Measurements from ENCODE around the gene RAB43. TPM values are rescaled to one million over a fixed set of nuclear protein-coding genes. Genes with fewer than 3 reads are reported as not detected.
"Not testable (repeated sequence)": the region's sequence is repeated elsewhere in the genome, so short reads cannot be mapped to it uniquely, and the experiment has no call there.

The RAB43 gene
- total RNA-seq, result 10 to 100 TPM; 56.0 to 58.7 TPM

DNA sequence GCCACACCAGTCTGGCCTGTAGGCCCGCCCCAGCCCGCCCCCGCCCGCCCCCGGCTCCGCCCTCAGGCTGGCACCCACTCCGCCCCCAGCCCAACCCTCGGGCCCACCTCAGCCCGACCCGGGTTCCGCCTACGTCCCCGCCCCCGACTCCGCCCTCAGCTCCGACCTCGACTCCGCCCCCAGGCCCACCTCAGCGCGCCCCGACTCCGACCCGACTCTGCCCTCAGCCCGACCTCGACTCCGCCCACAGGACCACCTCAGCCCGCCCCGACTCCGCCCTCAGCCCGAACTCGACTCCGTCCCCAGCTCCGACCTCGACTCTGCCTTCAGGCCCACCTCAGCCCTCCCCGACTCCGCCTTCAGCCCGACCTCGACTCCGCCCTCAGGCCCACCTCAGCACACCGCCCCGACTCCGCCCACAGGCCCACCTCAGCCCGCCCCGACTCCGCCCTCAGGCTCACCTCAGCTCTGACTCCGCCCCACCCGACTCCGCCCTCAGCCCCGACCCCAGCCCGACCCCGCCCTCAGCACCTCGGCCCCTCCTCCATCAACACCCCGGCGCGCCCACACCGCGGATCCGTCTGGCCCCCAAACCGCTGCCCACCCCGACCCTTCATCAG lies at the start of gene RAB43:
RAB43 (minus strand) TSS at position 13 of the 620 bp plus-strand sequence. CDS start 315 bp downstream, outside the sequence.
- DNase-seq (peak; percentile 93), ATAC-seq (peak; percentile 56)
- ChIA-PET POLR2A (interaction anchor here (0.6 to 7.2 kb wide), 26 partner anchors 11 to 449 kb away, joined by 3 to 103 read pairs (median 6); partner anchors contain the start of genes CNBP, COPG1, HMCES and IFT122), CTCF (interaction anchor here (0.6 to 8.9 kb wide), 12 partner anchors 9 to 243 kb away, joined by 3 to 102 read pairs (median 4); no protein-coding TSS in a partner anchor)
- H3K4me3 Mint-ChIP-seq, result peak within 1 kb of the TSS; percentile 84
- H3K4me1 Mint-ChIP-seq (ENCODE audit: low read depth), result peaks cover 42% of the 10 kb centered on the region
- peak within 1 kb of the TSS; percentile 96 for H3K27ac Mint-ChIP-seq
- peaks cover 46% of the 10 kb centered on the region for H3K36me3 Mint-ChIP-seq (ENCODE audit: low read depth)
- no peaks in the 10 kb centered on the region for H3K9me3 Mint-ChIP-seq (ENCODE audit: insufficient read depth)
- no peaks in the 10 kb centered on the region for H3K27me3 Mint-ChIP-seq (ENCODE audit: low read depth)

DNA sequence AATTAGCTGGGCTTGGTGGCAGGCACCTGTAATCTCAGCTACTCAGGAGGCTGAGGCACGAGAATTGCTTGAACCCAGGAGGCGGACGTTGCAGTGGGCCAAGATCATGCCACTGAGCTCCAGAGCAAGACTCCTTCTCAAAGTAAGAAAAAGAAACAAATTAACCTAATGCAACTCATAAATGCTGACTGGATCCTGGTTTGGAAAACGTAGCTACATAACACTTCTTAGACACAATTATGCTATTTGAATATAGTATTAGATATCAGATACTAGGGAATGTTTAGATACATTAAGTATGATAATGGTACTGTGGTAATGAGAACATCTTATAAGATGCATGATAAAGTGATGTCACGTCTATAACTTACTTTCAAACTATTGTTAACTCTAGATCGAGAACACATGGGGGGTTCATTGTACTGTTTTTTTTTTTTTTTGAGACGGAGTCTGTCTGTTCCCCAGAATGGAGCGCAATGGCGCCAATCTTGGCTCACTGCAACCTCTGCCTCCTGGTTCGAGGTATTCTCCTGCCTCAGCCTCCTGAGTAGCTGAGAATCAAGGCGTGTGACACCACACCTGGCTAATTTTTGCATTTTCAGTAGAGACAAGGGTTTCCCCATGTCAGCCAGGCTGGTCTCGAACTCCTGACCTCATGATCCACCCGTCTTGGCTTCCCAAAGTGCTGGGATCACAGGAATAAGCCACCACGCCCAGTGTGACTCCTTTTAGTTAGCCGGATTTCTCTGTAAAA lies 45.2 kb upstream of the RAB43 start:
- Mint-ChIP-seq H3K27ac (no peak overlapping the region), H3K4me3 (no peak overlapping the region), H3K4me1 (ENCODE audit: low read depth) (peaks cover 19% of the 10 kb centered on the region), H3K36me3 (ENCODE audit: low read depth) (peaks cover 57% of the 10 kb centered on the region), H3K27me3 (ENCODE audit: low read depth) (no peaks in the 10 kb centered on the region), H3K9me3 (ENCODE audit: insufficient read depth) (no peaks in the 10 kb centered on the region)
- ChIA-PET POLR2A (interaction anchor here (0.6 kb wide), 1 partner anchor 196 kb away, joined by 4 read pairs; no protein-coding TSS in a partner anchor), CTCF (interaction anchor here (0.7 to 1.9 kb wide), 4 partner anchors 74 to 197 kb away, joined by 3 to 8 read pairs (median 4); no protein-coding TSS in a partner anchor)
- DNase-seq (no peak), ATAC-seq (no peak)

DNA sequence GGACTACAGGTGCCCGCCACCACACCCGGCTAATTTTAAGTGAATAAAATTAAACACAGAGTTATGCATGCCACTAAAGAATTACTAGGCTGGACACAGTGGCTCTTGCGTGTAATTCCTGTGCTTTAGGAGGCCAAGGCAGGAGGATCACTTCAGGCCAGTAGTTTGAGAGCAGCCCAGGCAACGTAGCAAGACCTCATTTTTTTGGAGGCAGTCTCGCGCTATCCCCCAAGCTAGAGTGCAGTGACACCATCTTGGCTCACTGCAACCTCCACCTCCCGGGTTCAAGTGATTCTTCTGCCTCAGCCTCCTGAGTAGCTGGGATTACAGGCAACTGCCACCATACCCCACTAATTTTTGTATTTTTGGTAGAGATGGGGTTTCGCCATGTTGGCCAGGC lies 44.0 kb upstream of the RAB43 start:
- peaks cover 15% of the 10 kb centered on the region for H3K4me1 Mint-ChIP-seq (ENCODE audit: low read depth)
- DNase-seq; H3K27me3 Mint-ChIP-seq (ENCODE audit: low read depth); H3K27ac Mint-ChIP-seq; POLR2A ChIA-PET; H3K4me3 Mint-ChIP-seq; ATAC-seq; H3K9me3 Mint-ChIP-seq (ENCODE audit: insufficient read depth): not testable (repeated sequence)
- CTCF ChIA-PET, result interaction anchor here (1.9 kb wide), 1 partner anchor 196 kb away, joined by 5 read pairs; no protein-coding TSS in a partner anchor
- H3K36me3 Mint-ChIP-seq (ENCODE audit: low read depth), result peaks cover 48% of the 10 kb centered on the region

DNA sequence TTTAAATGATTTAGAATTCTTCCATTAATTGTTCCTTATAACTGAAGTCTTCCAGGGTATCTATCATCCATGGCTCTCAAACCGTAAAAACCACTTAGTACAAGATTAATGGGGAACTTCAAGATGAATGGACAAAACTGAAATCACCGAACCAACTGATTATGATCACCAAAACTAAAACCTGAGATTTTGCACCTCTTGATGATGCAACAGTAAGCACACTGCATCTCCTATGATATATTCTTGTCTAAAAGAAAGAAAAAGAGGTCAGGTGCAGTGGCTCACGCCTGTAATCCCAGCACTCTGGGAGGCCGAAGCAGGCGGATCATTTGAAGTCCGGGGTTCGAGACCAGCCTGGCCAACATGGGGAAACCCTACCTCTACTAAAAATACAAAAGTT lies 42.9 kb upstream of the RAB43 start:
- ATAC-seq (no peak), DNase-seq (no peak)
- Mint-ChIP-seq H3K4me1 (ENCODE audit: low read depth) (peaks cover 24% of the 10 kb centered on the region), H3K27me3 (ENCODE audit: low read depth) (no peaks in the 10 kb centered on the region), H3K4me3 (no peak overlapping the region), H3K27ac (peak overlapping the region; percentile 63), H3K36me3 (ENCODE audit: low read depth) (peaks cover 43% of the 10 kb centered on the region), H3K9me3 (ENCODE audit: insufficient read depth) (no peaks in the 10 kb centered on the region)
- POLR2A ChIA-PET, result no interaction called here
- CTCF ChIA-PET, result interaction anchor here (3.3 kb wide), 1 partner anchor 82 kb away, joined by 71 read pairs; no protein-coding TSS in a partner anchor

DNA sequence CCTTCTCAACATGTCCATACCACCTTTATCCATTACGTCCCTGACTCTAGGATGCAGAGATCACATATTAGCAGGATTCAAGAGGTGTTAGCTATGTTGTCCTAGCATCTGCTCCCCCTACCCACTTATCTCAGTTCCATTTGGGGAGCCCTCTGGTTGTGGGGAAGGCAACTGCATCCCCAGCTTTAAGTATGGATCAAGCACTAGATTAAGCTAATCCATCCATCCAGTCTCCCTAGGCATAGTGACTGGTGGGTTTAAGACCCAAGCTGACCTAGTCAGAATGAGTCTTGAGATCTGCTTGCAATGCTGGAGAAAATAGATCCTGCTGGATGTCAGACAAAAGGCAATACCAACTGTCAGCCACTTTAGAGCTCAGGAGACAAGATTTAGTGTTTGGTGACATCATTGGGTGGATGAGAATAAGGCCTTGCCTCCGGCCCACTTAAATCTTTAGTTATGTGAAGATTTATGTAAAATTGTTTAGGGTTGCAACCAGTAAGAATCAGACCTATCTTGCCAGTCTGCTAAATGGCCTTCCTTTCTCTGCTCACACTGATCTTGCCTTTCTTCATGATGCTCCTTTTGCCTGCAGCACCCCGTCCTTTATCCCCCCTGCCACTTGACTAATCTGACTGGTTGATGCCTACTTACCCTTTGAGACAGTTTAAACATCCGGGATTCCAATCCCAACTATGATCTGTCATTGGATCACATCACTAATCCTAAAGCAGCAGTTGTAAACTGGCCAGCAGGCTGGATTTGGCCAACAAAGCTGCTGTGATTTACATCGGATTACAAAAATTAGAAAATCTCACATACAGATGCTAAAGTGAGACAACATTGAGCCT lies 41.4 kb upstream of the RAB43 start:
- POLR2A ChIA-PET, result interaction anchor here (0.6 to 2.3 kb wide), 7 partner anchors 20 to 429 kb away, joined by 3 to 18 read pairs (median 13); partner anchors contain the start of genes CNBP and RAB43
- H3K36me3 Mint-ChIP-seq (ENCODE audit: low read depth), result peaks cover 46% of the 10 kb centered on the region
- no peak for DNase-seq

DNA sequence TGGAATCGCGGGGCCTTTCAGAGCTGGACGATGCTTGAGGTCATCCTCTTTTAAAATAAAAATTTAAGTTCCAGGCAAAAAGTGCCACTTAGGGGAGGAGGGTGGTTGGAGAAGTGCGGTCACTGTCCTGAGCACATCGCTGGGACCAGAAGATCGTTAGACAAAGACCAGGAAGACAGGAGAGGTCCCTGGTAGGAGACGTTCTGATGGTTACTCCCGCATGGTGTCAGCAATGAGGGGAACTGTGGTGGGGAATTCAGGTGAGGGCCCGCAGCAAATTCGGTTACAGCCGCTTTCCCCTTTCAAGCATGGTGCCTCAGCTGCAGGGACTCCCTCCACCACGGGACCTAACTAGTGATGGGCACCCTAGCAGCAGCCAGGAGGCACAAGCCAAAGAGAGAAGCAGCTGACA lies 40.3 kb upstream of the RAB43 start:
- H3K27me3 Mint-ChIP-seq (ENCODE audit: low read depth), result no peaks in the 10 kb centered on the region
- H3K9me3 Mint-ChIP-seq (ENCODE audit: insufficient read depth), result no peaks in the 10 kb centered on the region
- peak overlapping the region; percentile 91 for H3K4me3 Mint-ChIP-seq
- POLR2A ChIA-PET, result interaction anchor here (0.6 to 2.3 kb wide), 12 partner anchors 11 to 154 kb away, joined by 3 to 18 read pairs (median 4); partner anchors contain the start of genes CNBP, COPG1 and RAB43
- ATAC-seq (peak; percentile 4), DNase-seq (peak; percentile 56)
- H3K36me3 Mint-ChIP-seq (ENCODE audit: low read depth), result peaks cover 38% of the 10 kb centered on the region
- peaks cover 36% of the 10 kb centered on the region for H3K4me1 Mint-ChIP-seq (ENCODE audit: low read depth)
- peak overlapping the region; percentile 99 for H3K27ac Mint-ChIP-seq
- CTCF ChIA-PET, result interaction anchor here (0.8 to 3.3 kb wide), 27 partner anchors 10 to 238 kb away, joined by 3 to 71 read pairs (median 8); partner anchors contain the start of genes CNBP, COPG1 and RAB43

More for the DNA sequence above, 41.4 kb upstream of the RAB43 start:
- ATAC-seq, result no peak
- Mint-ChIP-seq H3K27ac (peak overlapping the region; percentile 99), H3K27me3 (ENCODE audit: low read depth) (no peaks in the 10 kb centered on the region), H3K4me1 (ENCODE audit: low read depth) (peaks cover 36% of the 10 kb centered on the region), H3K9me3 (ENCODE audit: insufficient read depth) (no peaks in the 10 kb centered on the region), H3K4me3 (peak overlapping the region; percentile 91)
- CTCF ChIA-PET, result interaction anchor here (1.0 to 3.3 kb wide), 25 partner anchors 9 to 285 kb away, joined by 3 to 71 read pairs (median 8); partner anchors contain the start of genes CNBP, COPG1 and RAB43

DNA sequence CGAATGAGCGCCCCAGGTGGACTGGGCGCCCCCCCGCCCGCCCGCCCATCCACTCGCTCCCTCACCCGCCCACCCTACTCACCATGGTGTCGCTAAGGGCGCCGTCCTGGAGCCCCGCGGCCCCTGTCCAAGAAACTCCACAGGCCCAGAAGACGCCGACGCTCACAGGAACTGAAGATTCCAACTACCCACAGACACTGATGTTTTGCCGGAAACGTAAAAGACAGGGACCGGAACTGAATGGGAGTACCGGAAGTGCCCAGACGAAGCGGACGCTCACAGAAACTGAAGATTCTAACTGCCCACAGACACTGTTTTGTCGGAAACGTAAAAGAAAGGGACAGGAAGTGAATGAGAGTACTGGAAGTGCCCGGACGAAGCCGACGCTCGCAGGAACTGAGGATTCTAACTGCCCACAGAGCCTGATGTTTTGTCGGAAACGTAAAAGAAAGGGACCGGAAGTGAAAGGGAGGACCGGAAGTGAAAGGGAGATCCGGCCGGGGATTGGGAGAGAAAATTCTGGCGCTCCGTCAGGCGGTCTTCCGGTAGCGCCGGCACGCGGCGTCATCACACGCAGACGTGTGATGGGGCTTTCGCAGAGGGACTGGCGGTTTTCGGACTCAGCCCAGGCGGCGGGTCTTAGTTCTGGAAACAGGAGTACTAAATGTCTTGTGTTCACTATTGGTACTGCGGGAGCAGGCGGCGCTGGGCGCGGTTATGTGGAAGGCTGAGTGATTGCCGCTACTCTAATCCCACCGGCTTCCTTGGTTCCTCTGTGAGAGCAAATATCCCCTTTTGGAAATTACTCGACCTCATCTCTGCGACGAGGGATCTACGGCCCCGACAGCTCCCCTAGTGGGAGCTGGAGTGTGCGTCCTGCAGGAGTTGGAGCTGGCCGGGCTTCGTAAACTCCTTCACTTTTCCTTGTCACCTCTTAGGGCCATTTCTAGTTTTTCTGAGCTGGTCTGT lies 39.6 kb upstream of the RAB43 start, which contains the start of gene ISY1:
ISY1 (minus strand) TSS at position 173 of the 969 bp plus-strand sequence; CDS start at position 85, 88 bp downstream.
- POLR2A ChIA-PET, result interaction anchor here (0.6 to 2.3 kb wide), 15 partner anchors 11 to 154 kb away, joined by 3 to 18 read pairs (median 4); partner anchors contain the start of genes CNBP, COPG1 and RAB43
- peaks cover 36% of the 10 kb centered on the region for H3K4me1 Mint-ChIP-seq (ENCODE audit: low read depth)
- H3K27me3 Mint-ChIP-seq (ENCODE audit: low read depth), result no peaks in the 10 kb centered on the region
- peak within 1 kb of the TSS; percentile 99 for H3K27ac Mint-ChIP-seq
- no peaks in the 10 kb centered on the region for H3K9me3 Mint-ChIP-seq (ENCODE audit: insufficient read depth)
- DNase-seq (peak; percentile 93), ATAC-seq (peak; percentile 84)
- peaks cover 35% of the 10 kb centered on the region for H3K36me3 Mint-ChIP-seq (ENCODE audit: low read depth)
- peak within 1 kb of the TSS; percentile 91 for H3K4me3 Mint-ChIP-seq
- CTCF ChIA-PET, result interaction anchor here (0.8 to 3.3 kb wide), 27 partner anchors 10 to 239 kb away, joined by 3 to 71 read pairs (median 8); partner anchors contain the start of genes CNBP, COPG1 and RAB43

DNA sequence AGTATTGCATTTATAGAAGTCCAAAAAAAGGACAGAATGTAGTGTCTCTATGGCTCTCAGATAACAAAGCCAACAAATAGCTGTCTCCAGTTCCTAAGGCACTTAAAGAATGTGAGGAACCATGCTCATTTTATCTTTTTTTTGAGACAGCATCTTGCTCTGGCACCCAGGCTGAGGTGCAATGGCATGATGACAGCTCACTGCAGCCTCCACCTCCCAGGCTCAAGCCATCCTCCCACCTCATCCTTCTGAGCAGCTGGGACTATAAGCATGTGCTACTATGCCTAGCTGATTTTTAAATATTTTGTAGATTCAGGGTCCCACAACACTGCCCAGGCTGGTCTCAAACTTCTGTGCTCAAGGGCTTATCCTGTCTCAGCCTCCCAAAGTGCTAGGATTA lies 23.2 kb upstream of the RAB43 start:
- POLR2A ChIA-PET, result no interaction called here
- Mint-ChIP-seq H3K4me3 (no peak overlapping the region), H3K36me3 (ENCODE audit: low read depth) (peaks cover 29% of the 10 kb centered on the region), H3K27me3 (ENCODE audit: low read depth) (no peaks in the 10 kb centered on the region), H3K9me3 (ENCODE audit: insufficient read depth) (no peaks in the 10 kb centered on the region), H3K27ac (no peak overlapping the region), H3K4me1 (ENCODE audit: low read depth) (no peaks in the 10 kb centered on the region)
- no peak for ATAC-seq
- DNase-seq, result no peak
- CTCF ChIA-PET, result interaction anchor here (1.2 to 2.1 kb wide), 5 partner anchors 11 to 175 kb away, joined by 4 to 6 read pairs (median 4); no protein-coding TSS in a partner anchor

DNA sequence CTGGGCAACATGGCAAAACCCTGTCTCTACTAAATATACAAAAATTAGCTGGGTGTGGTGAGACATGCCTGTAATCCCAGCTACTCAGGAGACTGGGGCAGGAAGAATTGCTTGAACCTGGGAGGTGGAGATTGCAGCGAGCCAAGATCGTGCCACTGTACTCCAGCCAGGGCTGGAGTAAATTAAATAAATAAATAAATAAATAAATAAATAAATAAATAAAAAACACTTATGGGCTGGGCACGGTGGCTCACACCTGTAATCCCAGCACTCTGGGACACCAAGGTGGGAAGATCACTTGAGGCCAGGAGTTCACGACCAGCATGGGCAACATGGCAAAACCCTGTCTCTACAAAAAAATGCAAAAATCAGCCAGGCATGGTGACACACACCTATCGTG lies 19.4 kb upstream of the RAB43 start:
- DNase-seq; H3K9me3 Mint-ChIP-seq (ENCODE audit: insufficient read depth); H3K4me1 Mint-ChIP-seq (ENCODE audit: low read depth); ATAC-seq; H3K27me3 Mint-ChIP-seq (ENCODE audit: low read depth); POLR2A ChIA-PET; H3K27ac Mint-ChIP-seq; H3K4me3 Mint-ChIP-seq; CTCF ChIA-PET: not testable (repeated sequence)
- H3K36me3 Mint-ChIP-seq (ENCODE audit: low read depth), result peaks cover 21% of the 10 kb centered on the region

DNA sequence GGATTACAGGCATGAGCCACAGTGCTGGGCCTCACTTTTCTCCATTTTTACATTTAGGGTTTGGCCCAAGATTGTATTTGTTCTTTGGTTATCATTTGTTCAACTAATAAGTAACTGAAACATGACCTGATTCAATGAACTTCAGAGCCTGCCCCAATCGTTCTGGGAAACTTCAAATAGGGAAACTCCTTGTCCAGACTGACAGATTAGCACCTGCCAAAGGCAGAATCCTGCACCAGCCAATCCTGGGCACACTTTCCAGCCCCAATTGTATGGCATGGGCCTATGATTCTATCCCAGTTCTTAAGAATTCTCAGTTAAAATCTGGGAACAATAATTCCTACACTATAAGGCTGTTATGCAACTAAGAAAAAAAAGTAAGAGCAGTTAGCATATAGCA lies 18.3 kb upstream of the RAB43 start:
- Mint-ChIP-seq H3K36me3 (ENCODE audit: low read depth) (peaks cover 16% of the 10 kb centered on the region), H3K27me3 (ENCODE audit: low read depth) (no peaks in the 10 kb centered on the region), H3K27ac (no peak overlapping the region), H3K9me3 (ENCODE audit: insufficient read depth) (no peaks in the 10 kb centered on the region), H3K4me1 (ENCODE audit: low read depth) (no peaks in the 10 kb centered on the region), H3K4me3 (no peak overlapping the region)
- no peak for DNase-seq
- CTCF ChIA-PET, result no interaction called here
- ATAC-seq, result no peak
- POLR2A ChIA-PET, result no interaction called here
